Lung (tissue), 12 donors: Measurements from ENCODE around the gene ZEB1. TPM values are rescaled to one million over a fixed set of nuclear protein-coding genes. Genes with fewer than 3 reads are reported as not detected.

Experiments
- ATAC-seq: fragments of 200-7000 bp; cut with Tn5 transposase; one replicate; pipeline ENCODE4 v1.9.1; 2020; ENCODE audit warnings: moderate number of reproducible peaks; ENCODE audit not compliant: insufficient read depth, low FRiP score
- DNase-seq, 3 donors: peaks; one replicate each; pipeline ENCODE4 v3.0.0-alpha.2; 2013 to 2017
- H3K27ac ChIP-seq, 2 donors: one replicate each; pipeline ENCODE4 v1.5.1; 2013; ENCODE audit warnings: mild to moderate bottlenecking in 2 of 2, moderate library complexity in 2 of 2, control low read depth in 1 of 2, inconsistent platforms in 1 of 2, low read depth in 1 of 2, low read length in 1 of 2
- H3K27me3 ChIP-seq, 3 donors: one replicate each; pipeline ENCODE4 v1.5.1; 2013; ENCODE audit warnings: low read length in 2 of 3; ENCODE audit not compliant: control insufficient read depth in 3 of 3, insufficient read depth in 3 of 3
- H3K36me3 ChIP-seq, 4 donors: one replicate each; pipeline ENCODE4 v1.5.1; 2013; ENCODE audit warnings: low read length in 4 of 4, mild to moderate bottlenecking in 1 of 4, moderate library complexity in 1 of 4; ENCODE audit not compliant: control insufficient read depth in 4 of 4, insufficient read depth in 4 of 4
- H3K4me1 ChIP-seq, 5 donors: one replicate each; pipeline ENCODE4 v1.5.1; 2013; ENCODE audit warnings: low read length in 5 of 5, mild to moderate bottlenecking in 2 of 5, moderate library complexity in 1 of 5; ENCODE audit not compliant: control insufficient read depth in 5 of 5, insufficient read depth in 5 of 5
- H3K4me3 ChIP-seq: one replicate; pipeline ENCODE4 v1.5.1; 2013; ENCODE audit warnings: mild to moderate bottlenecking, control low read depth, moderate library complexity
- H3K9ac ChIP-seq, 2 donors: one replicate each; pipeline ENCODE4 v1.5.1; 2013; ENCODE audit warnings: low read length in 2 of 2, control low read depth in 1 of 2; ENCODE audit not compliant: insufficient read depth in 1 of 2
- H3K9me3 ChIP-seq, 4 donors: one replicate each; pipeline ENCODE4 v1.5.1; 2013; ENCODE audit warnings: low read length in 3 of 4, mild to moderate bottlenecking in 1 of 4, moderate library complexity in 1 of 4; ENCODE audit not compliant: control insufficient read depth in 4 of 4, insufficient read depth in 3 of 4
- CTCF ChIP-seq: IDR thresholded peaks from 2 replicates; pipeline ENCODE4 v1.5.1; 2012; ENCODE audit warnings: mild to moderate bottlenecking; ENCODE audit errors: control extremely low read depth, extremely low read depth
- WGBS, 2 donors: extraction: QIAGEN DNeasy Blood & Tissue Kit; methylation state at CpG; one replicate each; pipeline ENCODE4 v1.1.7; 2013; 5-methylcytosine and 5-hydroxymethylcytosine counted together
- polyA plus RNA-seq, 2 donors: library from polyadenylated mRNA; stranded (reverse); fragments of 200-250 nt; gene quantifications; one replicate each; pipeline ENCODE4 v1.2.1, GENCODE V29; 2013
- total RNA-seq, 2 donors: library from RNA; depleted of rRNA in 1 of 2; stranded (reverse); fragments of >200 nt in 1 of 2; gene quantifications; one replicate each; pipeline ENCODE4 v1.2.1, GENCODE V29; 2014 to 2021
- donor health status: control.
- donor health status: control.
- donor health status: Bipolar disorder and iron deficiency.
- donor health status: healthy.
- donor health status: DM: yes; HTN: yes; CAD: no.

ZEB1 gene
- total and polyA plus RNA-seq, 4 donors, result 8.4 to 86.9 (median 19.5) TPM

- no peak overlapping the region for H3K9ac ChIP-seq
- H3K9me3 ChIP-seq, result no peaks in the 10 kb centered on the region
- TF ChIP-seq CTCF, result no peak
- H3K4me1 ChIP-seq, result peaks cover 0 to 2% (median 0%) of the 10 kb centered on the region in 5 donors
- no peaks in the 10 kb centered on the region for H3K27me3 ChIP-seq
- H3K4me3 ChIP-seq, result no peak overlapping the region
- DNase-seq (peak in 2 of 3 donors; percentile 15 to 52), ATAC-seq (no peak)
- no peak overlapping the region for H3K27ac ChIP-seq
- H3K36me3 ChIP-seq, result peaks cover 0 to 7% (median 2%) of the 10 kb centered on the region in 4 donors
These were observed 209.8 kb downstream of the ZEB1 start for GRCh38 chr10:31528831-31529230.

GRCh38 chr10:31536302-31536701, 217.3 kb downstream of the ZEB1 start:
- Histone ChIP-seq H3K4me3 (no peak overlapping the region), H3K36me3 (no peaks in the 10 kb centered on the region), H3K9ac (no peak overlapping the region), H3K27me3 (no peaks in the 10 kb centered on the region), H3K9me3 (no peaks in the 10 kb centered on the region), H3K27ac (no peak overlapping the region), H3K4me1 (peaks cover 0 to 3% (median 0%) of the 10 kb centered on the region in 5 donors)
- TF ChIP-seq CTCF, result no peak
- WGBS, 2 donors, result 48 to 75% methylated on average over 3 of the region's 3 CpGs
- no peak for ATAC-seq
- no peak for DNase-seq

- H3K9me3 ChIP-seq, result peaks cover 0 to 1% (median 0%) of the 10 kb centered on the region in 4 donors
- WGBS, 2 donors, result 40 to 66% methylated on average over 2 of the region's 2 CpGs
- TF ChIP-seq CTCF, result no peak
- no peak overlapping the region for H3K27ac ChIP-seq
- H3K9ac ChIP-seq, result no peak overlapping the region
- no peak overlapping the region for H3K4me3 ChIP-seq
- no peaks in the 10 kb centered on the region for H3K36me3 ChIP-seq
- no peaks in the 10 kb centered on the region for H3K4me1 ChIP-seq
- DNase-seq, result peak in 2 of 3 donors; percentile 16 to 56
- ATAC-seq, result no peak
- no peaks in the 10 kb centered on the region for H3K27me3 ChIP-seq
These were observed 230.9 kb downstream of the ZEB1 start for GRCh38 chr10:31549896-31550295.

GRCh38 chr10:31554556-31554955, 235.5 kb downstream of the ZEB1 start:
- Histone ChIP-seq H3K4me1 (no peaks in the 10 kb centered on the region), H3K36me3 (no peaks in the 10 kb centered on the region), H3K9me3 (peaks cover 0 to 9% (median 6%) of the 10 kb centered on the region in 4 donors), H3K27ac (no peak overlapping the region), H3K4me3 (no peak overlapping the region), H3K27me3 (no peaks in the 10 kb centered on the region), H3K9ac (no peak overlapping the region)
- WGBS, 2 donors, result 93 to 96% methylated on average over 2 of the region's 2 CpGs
- DNase-seq (no peak), ATAC-seq (no peak)
- TF ChIP-seq CTCF, result no peak
